Gastroesophageal sphincter (tissue), 3 donors: ENCODE measurements around the gene CDH4.

ENCODE experiments used
- CTCF ChIP-seq, 4 experiments: fragments of 200-600 bp in 2 of 4; fragments of 450-650 bp in 2 of 4; sonication (generic) in 1 of 4; IDR thresholded peaks; one replicate each; pipeline ENCODE4 v1.5.1; 2017 to 2019; ENCODE audit warnings: antibody characterized with exemption in 4 of 4, mild to moderate bottlenecking in 2 of 4, moderate library complexity in 2 of 4
- EP300 ChIP-seq: sonication (generic); formaldehyde crosslinking; IDR thresholded peaks from one replicate; pipeline ENCODE4 v1.6.1; 2017; ENCODE audit warnings: antibody characterized with exemption, mild to moderate bottlenecking
- POLR2A ChIP-seq, 2 donors: fragments of 450-650 bp; IDR thresholded peaks; one replicate each; pipeline ENCODE4 v1.6.1; 2017; ENCODE audit warnings: antibody characterized with exemption in 2 of 2, mild to moderate bottlenecking in 2 of 2, moderate library complexity in 1 of 2
- POLR2AphosphoS5 ChIP-seq: sonication (generic); formaldehyde crosslinking; IDR thresholded peaks from one replicate; pipeline ENCODE4 v1.6.1; 2017; ENCODE audit warnings: antibody characterized with exemption

DNA sequence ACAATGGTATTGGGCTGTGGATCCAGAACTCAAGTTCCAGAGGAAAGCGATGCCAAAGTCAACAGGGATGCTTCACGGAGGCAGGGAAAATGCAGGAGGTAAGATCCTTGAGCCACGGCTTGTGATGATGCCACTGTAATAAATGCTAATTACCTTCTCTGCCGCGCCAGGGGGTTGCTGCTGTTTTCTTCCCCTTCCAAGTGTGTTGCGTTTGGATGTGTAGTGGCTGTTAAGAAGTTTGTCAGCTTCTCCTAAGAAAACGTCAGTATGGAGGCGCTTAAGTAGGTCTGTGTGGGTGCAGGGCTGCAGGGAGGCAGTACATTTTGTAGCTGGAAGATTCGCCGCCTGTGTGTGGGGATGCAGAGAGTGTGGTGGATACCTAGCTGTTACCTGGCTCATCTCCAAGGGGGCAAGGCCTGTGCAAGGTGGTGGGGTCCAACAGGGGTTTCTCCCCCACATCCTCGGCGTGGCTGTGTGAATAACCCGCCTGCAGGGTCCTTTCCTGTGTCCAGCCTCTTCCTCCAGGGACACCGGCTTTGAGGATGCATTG is 318.7 kb downstream of the CDH4 start:
- TF ChIP-seq POLR2A (IDR thresholded peaks at IDR 0.05) (no peak), CTCF (IDR thresholded peaks at IDR 0.05) (no peak), POLR2AphosphoS5 (no peak), EP300 (no peak)
